Stimulated activated naive CD8-positive, alpha-beta T cell treated with anti-CD3 and anti-CD28 coated beads, Interleukin-15, amount 100 ng/mL, for 72 hours (primary cell): ENCODE data around the gene TMPRSS3.

Source experiments
- ATAC-seq: fragments of 150-1000 bp; cut with Tn5 transposase; 2 replicates; pipeline ENCODE4 v1.10.0; 2021; ENCODE audit warnings: mild to moderate bottlenecking, moderate library complexity
- DNase-seq, 2 donors: peaks; one replicate each; pipeline ENCODE4 v3.0.0; 2021 to 2022
- H3K27ac Mint-ChIP-seq, 2 donors: one replicate each; pipeline ENCODE4 v1.8.0; 2022; ENCODE audit warnings: mild to moderate bottlenecking in 2 of 2, mixed read lengths in 2 of 2, moderate library complexity in 2 of 2
- H3K27me3 Mint-ChIP-seq: one replicate; pipeline ENCODE4 v1.8.0; 2022; ENCODE audit warnings: mixed read lengths
- H3K4me1 Mint-ChIP-seq: one replicate; pipeline ENCODE4 v1.8.0; 2022; ENCODE audit warnings: mild to moderate bottlenecking, mixed read lengths
- H3K4me3 Mint-ChIP-seq, 2 donors: one replicate each; pipeline ENCODE4 v1.8.0; 2022; ENCODE audit warnings: mild to moderate bottlenecking in 2 of 2, mixed read lengths in 2 of 2, moderate library complexity in 1 of 2
- H3K9me3 Mint-ChIP-seq, 2 donors: one replicate each; pipeline ENCODE4 v1.8.0; 2022; ENCODE audit warnings: mixed read lengths in 2 of 2

Gene TMPRSS3

GRCh38 chr21:42405064-42406013 is 9.5 kb upstream of the TMPRSS3 start:
- Mint-ChIP-seq H3K4me3 (peak overlapping the region; percentile 94 to 96), H3K4me1 (peaks cover 69% of the 10 kb centered on the region), H3K27me3 (no peaks in the 10 kb centered on the region), H3K9me3 (peaks cover 9 to 12% of the 10 kb centered on the region in 2 donors), H3K27ac (peak overlapping the region; percentile 90 to 99)
- DNase-seq (no peak), ATAC-seq (peak; percentile 44)

GRCh38 chr21:42404539-42404938 is 8.7 kb upstream of the TMPRSS3 start:
- Mint-ChIP-seq H3K9me3 (peaks cover 9 to 12% of the 10 kb centered on the region in 2 donors), H3K27me3 (no peaks in the 10 kb centered on the region), H3K4me3 (peak overlapping the region; percentile 94 to 96), H3K4me1 (peaks cover 68% of the 10 kb centered on the region), H3K27ac (peak overlapping the region; percentile 87 to 90)
- DNase-seq, result peak in 1 of 2 donors; percentile 34
- ATAC-seq, result peak; percentile 13

GRCh38 chr21:42403611-42404231 is 7.9 kb upstream of the TMPRSS3 start, which contains the start of gene UBASH3A:
Gene UBASH3A, plus strand, starts transcription at chr21:42403902. Its CDS starts 44 bp downstream, at chr21:42403946.
- H3K4me3 Mint-ChIP-seq, result peak within 1 kb of the TSS; percentile 94 to 96
- ATAC-seq (peak; percentile 73), DNase-seq (peak; percentile 54 to 55)
- H3K4me1 Mint-ChIP-seq, result peaks cover 70% of the 10 kb centered on the region
- no peaks in the 10 kb centered on the region for H3K27me3 Mint-ChIP-seq
- peaks cover 9 to 12% of the 10 kb centered on the region in 2 donors for H3K9me3 Mint-ChIP-seq
- peak within 1 kb of the TSS; percentile 87 to 94 for H3K27ac Mint-ChIP-seq

GRCh38 chr21:42401820-42402251 is 6.0 kb upstream of the TMPRSS3 start:
- Mint-ChIP-seq H3K9me3 (peaks cover 9 to 12% of the 10 kb centered on the region in 2 donors), H3K4me3 (peak overlapping the region; percentile 40 to 74), H3K27me3 (no peaks in the 10 kb centered on the region), H3K27ac (peak overlapping the region; percentile 72 to 89), H3K4me1 (peaks cover 73% of the 10 kb centered on the region)
- no peak for ATAC-seq
- DNase-seq, result no peak

GRCh38 chr21:42401154-42401553 is 5.3 kb upstream of the TMPRSS3 start:
- DNase-seq (no peak), ATAC-seq (no peak)
- Mint-ChIP-seq H3K9me3 (peaks cover 9 to 12% of the 10 kb centered on the region in 2 donors), H3K27ac (peak overlapping the region in 1 of 2 donors; percentile 89), H3K27me3 (no peaks in the 10 kb centered on the region), H3K4me1 (peaks cover 73% of the 10 kb centered on the region), H3K4me3 (peak overlapping the region; percentile 40 to 74)

- H3K4me3 Mint-ChIP-seq, result peak overlapping the region; percentile 40 to 54
- DNase-seq (no peak), ATAC-seq (peak; percentile 40)
- no peaks in the 10 kb centered on the region for H3K27me3 Mint-ChIP-seq
- H3K27ac Mint-ChIP-seq, result no peak overlapping the region
- H3K9me3 Mint-ChIP-seq, result peaks cover 9 to 12% of the 10 kb centered on the region in 2 donors
- peaks cover 80% of the 10 kb centered on the region for H3K4me1 Mint-ChIP-seq
Observed at GRCh38 chr21:42400525-42400924, 4.7 kb upstream of the TMPRSS3 start.

- Mint-ChIP-seq H3K4me1 (peaks cover 92% of the 10 kb centered on the region), H3K27me3 (no peaks in the 10 kb centered on the region), H3K9me3 (peaks cover 9 to 12% of the 10 kb centered on the region in 2 donors), H3K27ac (peak overlapping the region in 1 of 2 donors; percentile 3), H3K4me3 (peak overlapping the region; percentile 49 to 51)
- no peak for ATAC-seq
- DNase-seq, result no peak
Observed at GRCh38 chr21:42398436-42399028, 2.7 kb upstream of the TMPRSS3 start.

- Mint-ChIP-seq H3K4me1 (peaks cover 94% of the 10 kb centered on the region), H3K9me3 (peaks cover 9 to 12% of the 10 kb centered on the region in 2 donors), H3K27me3 (no peaks in the 10 kb centered on the region), H3K27ac (peak overlapping the region in 1 of 2 donors; percentile 20), H3K4me3 (peak overlapping the region; percentile 20 to 56)
- no peak for DNase-seq
- peak; percentile 23 for ATAC-seq
Observed at GRCh38 chr21:42397746-42398394, 2.0 kb upstream of the TMPRSS3 start.

GRCh38 chr21:42396799-42397745 is 1.2 kb upstream of the TMPRSS3 start:
- Mint-ChIP-seq H3K27ac (no peak overlapping the region), H3K4me1 (peaks cover 94% of the 10 kb centered on the region)

GRCh38 chr21:42395302-42395701 is 550 bp downstream of the TMPRSS3 start:
- DNase-seq (no peak), ATAC-seq (no peak)
- H3K27me3 Mint-ChIP-seq, result no peaks in the 10 kb centered on the region
- no peak overlapping the region for H3K27ac Mint-ChIP-seq
- H3K9me3 Mint-ChIP-seq, result no peaks in the 10 kb centered on the region
- peaks cover 94% of the 10 kb centered on the region for H3K4me1 Mint-ChIP-seq
- H3K4me3 Mint-ChIP-seq, result no peak overlapping the region

More at GRCh38 chr21:42396799-42397745, 1.2 kb upstream of the TMPRSS3 start:
- ATAC-seq (no peak), DNase-seq (no peak)
- Mint-ChIP-seq H3K9me3 (peaks cover 7 to 9% of the 10 kb centered on the region in 2 donors), H3K4me3 (peak overlapping the region; percentile 4 to 56), H3K27me3 (no peaks in the 10 kb centered on the region)

GRCh38 chr21:42393443-42393950 is 2.4 kb downstream of the TMPRSS3 start:
- peak overlapping the region; percentile 9 to 66 for H3K27ac Mint-ChIP-seq
- ATAC-seq, result peak; percentile 58
- H3K4me1 Mint-ChIP-seq, result peaks cover 91% of the 10 kb centered on the region

GRCh38 chr21:42392731-42393442 is 3.0 kb downstream of the TMPRSS3 start:
- peak overlapping the region; percentile 61 to 64 for H3K4me3 Mint-ChIP-seq
- H3K27me3 Mint-ChIP-seq, result no peaks in the 10 kb centered on the region
- no peaks in the 10 kb centered on the region for H3K9me3 Mint-ChIP-seq
- ATAC-seq, result peak; percentile 95
- peak in 1 of 2 donors; percentile 29 for DNase-seq
- H3K4me1 Mint-ChIP-seq, result peaks cover 91% of the 10 kb centered on the region
- H3K27ac Mint-ChIP-seq, result peak overlapping the region; percentile 9 to 66

More at GRCh38 chr21:42393443-42393950, 2.4 kb downstream of the TMPRSS3 start:
- no peaks in the 10 kb centered on the region for H3K9me3 Mint-ChIP-seq
- H3K27me3 Mint-ChIP-seq, result no peaks in the 10 kb centered on the region
- H3K4me3 Mint-ChIP-seq, result peak overlapping the region; percentile 61 to 64
- peak in 1 of 2 donors; percentile 35 for DNase-seq

- H3K4me3 Mint-ChIP-seq, result no peak overlapping the region
- H3K27ac Mint-ChIP-seq, result no peak overlapping the region
- H3K27me3 Mint-ChIP-seq, result no peaks in the 10 kb centered on the region
- ATAC-seq, result no peak
- DNase-seq, result no peak
- no peaks in the 10 kb centered on the region for H3K9me3 Mint-ChIP-seq
- peaks cover 90% of the 10 kb centered on the region for H3K4me1 Mint-ChIP-seq
Observed at GRCh38 chr21:42391297-42391696, 4.6 kb downstream of the TMPRSS3 start.
